HFFc6 (cell line): Measurements from ENCODE around the gene MYOM1. TPM values are rescaled to one million over a fixed set of nuclear protein-coding genes. Genes with fewer than 3 reads are reported as not detected.
"Not testable (repeated sequence)": the region's sequence is repeated elsewhere in the genome, so short reads cannot be mapped to it uniquely, and the experiment has no call there.

Experiments used
- DNase-seq: peaks from one replicate; pipeline ENCODE4 v3.0.0-alpha.2; 2018
- H3K27ac Mint-ChIP-seq: 2 replicates; pipeline ENCODE4 v1.8.0; 2020; ENCODE audit warnings: mild to moderate bottlenecking, mixed read lengths
- H3K27me3 Mint-ChIP-seq: 2 replicates; pipeline ENCODE4 v1.8.0; 2021; ENCODE audit warnings: mild to moderate bottlenecking, moderate library complexity, mixed read lengths; ENCODE audit not compliant: insufficient read depth
- H3K36me3 Mint-ChIP-seq: 2 replicates; pipeline ENCODE4 v1.8.0; 2021; ENCODE audit warnings: low read depth, mixed read lengths
- H3K4me1 Mint-ChIP-seq: 2 replicates; pipeline ENCODE4 v1.8.0; 2020; ENCODE audit warnings: low read depth, mixed read lengths
- H3K4me3 Mint-ChIP-seq: 2 replicates; pipeline ENCODE4 v1.8.0; 2020; ENCODE audit warnings: mild to moderate bottlenecking, moderate library complexity, mixed read lengths
- H3K9me3 Mint-ChIP-seq: 2 replicates; pipeline ENCODE4 v1.8.0; 2020; ENCODE audit warnings: mild to moderate bottlenecking, mixed read lengths
- total RNA-seq, 6 experiments: library from RNA; stranded (reverse); fragmentation: NEBNext Ultra II Directional; extraction: Animal tissue kit (Norgen Biotek cat#: 25700); gene quantifications; 2 replicates in 1 of 6; 3 replicates in 5 of 6; pipeline ENCODE4 v1.2.3, GENCODE V29; 2021
- TF ChIP-seq, protein P1 (sequence below): fragments of 200-600 bp; sonication (generic); IDR thresholded peaks from 2 replicates; pipeline ENCODE4 v1.5.0; 2021; ENCODE audit warnings: antibody characterized with exemption, mild to moderate bottlenecking

Gene MYOM1
- total RNA-seq, 6 experiments from 2014 or later, result 0.03 to 0.14 (median 0.06) TPM; not detected in 2

DNA sequence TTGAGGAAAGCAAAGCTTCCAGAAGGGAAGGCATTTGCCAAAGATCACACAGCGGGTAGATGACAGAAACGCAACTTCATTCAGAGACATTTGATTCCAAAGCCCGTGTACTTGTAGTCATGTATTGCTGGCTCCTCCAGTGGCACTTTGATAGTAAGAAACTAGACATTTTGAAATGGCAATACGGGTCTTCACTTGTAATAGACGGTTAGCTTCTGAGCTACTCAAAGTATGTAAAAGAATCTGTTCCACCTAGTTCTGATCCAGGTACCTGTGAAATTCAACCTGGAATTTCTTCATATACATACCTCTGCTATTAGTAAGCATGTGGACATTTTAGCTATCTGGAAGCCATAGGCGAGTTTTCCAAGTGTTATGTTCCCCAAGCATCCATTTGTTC lies 1.7 kb upstream of the MYOM1 start:
- Mint-ChIP-seq H3K27ac (no peak overlapping the region), H3K4me3 (no peak overlapping the region), H3K27me3 (peaks cover 20% of the 10 kb centered on the region), H3K4me1 (no peaks in the 10 kb centered on the region; the same call in 1 of the 2 replicates), H3K36me3 (no peaks in the 10 kb centered on the region), H3K9me3 (no peaks in the 10 kb centered on the region)
- TF ChIP-seq, protein P1, sequence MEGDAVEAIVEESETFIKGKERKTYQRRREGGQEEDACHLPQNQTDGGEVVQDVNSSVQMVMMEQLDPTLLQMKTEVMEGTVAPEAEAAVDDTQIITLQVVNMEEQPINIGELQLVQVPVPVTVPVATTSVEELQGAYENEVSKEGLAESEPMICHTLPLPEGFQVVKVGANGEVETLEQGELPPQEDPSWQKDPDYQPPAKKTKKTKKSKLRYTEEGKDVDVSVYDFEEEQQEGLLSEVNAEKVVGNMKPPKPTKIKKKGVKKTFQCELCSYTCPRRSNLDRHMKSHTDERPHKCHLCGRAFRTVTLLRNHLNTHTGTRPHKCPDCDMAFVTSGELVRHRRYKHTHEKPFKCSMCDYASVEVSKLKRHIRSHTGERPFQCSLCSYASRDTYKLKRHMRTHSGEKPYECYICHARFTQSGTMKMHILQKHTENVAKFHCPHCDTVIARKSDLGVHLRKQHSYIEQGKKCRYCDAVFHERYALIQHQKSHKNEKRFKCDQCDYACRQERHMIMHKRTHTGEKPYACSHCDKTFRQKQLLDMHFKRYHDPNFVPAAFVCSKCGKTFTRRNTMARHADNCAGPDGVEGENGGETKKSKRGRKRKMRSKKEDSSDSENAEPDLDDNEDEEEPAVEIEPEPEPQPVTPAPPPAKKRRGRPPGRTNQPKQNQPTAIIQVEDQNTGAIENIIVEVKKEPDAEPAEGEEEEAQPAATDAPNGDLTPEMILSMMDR, result no peak
- no peak for DNase-seq

DNA sequence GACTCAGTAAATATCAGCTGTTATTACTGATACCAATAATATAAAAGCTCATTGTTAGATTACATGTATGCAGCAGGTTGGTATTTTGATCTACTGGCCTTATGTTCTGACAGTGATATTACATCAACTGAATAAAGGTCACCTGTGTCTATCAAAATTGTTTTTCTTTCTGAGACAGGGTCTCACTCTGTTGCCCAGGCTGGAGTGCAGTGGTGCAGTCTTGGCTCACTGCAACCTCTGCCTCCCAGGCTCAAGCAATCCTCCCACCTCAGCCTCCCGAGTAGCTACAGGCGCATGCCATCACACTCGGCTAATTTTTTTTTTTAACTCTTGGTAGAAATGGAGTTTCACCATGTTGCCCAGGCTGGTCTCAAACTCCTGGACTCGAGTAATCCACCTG lies 1.1 kb upstream of the MYOM1 start:
- peaks cover 16% of the 10 kb centered on the region for H3K27me3 Mint-ChIP-seq
- not testable (repeated sequence) for DNase-seq, H3K4me1 Mint-ChIP-seq, H3K9me3 Mint-ChIP-seq, H3K4me3 Mint-ChIP-seq, H3K27ac Mint-ChIP-seq, H3K36me3 Mint-ChIP-seq

DNA sequence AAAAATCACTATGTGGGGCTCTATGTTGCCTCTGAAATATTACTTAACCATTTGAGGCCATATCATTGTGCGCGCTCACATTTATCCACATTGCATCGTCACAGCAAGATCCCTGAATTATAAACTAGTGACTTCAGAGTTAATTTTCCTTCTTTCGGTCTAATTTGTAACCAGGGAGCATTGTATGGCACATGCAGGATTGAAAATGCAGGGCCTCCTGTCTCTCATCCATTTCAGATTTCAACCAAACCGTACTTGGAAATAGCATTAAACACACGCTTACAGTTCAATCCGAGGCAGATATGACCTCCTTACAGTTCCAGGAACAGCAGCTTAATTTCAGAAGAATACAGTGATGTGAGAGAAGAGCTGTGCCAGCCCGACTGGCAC lies 532 bp downstream of the MYOM1 start:
- H3K36me3 Mint-ChIP-seq, result no peaks in the 10 kb centered on the region
- no peak overlapping the region for H3K27ac Mint-ChIP-seq
- H3K4me3 Mint-ChIP-seq, result no peak overlapping the region
- H3K27me3 Mint-ChIP-seq, result peaks cover 12% of the 10 kb centered on the region
- no peaks in the 10 kb centered on the region for H3K9me3 Mint-ChIP-seq
- DNase-seq, result no peak
- H3K4me1 Mint-ChIP-seq, result no peaks in the 10 kb centered on the region; the same call in 1 of the 2 replicates
- TF ChIP-seq, protein P1, result no peak

DNA sequence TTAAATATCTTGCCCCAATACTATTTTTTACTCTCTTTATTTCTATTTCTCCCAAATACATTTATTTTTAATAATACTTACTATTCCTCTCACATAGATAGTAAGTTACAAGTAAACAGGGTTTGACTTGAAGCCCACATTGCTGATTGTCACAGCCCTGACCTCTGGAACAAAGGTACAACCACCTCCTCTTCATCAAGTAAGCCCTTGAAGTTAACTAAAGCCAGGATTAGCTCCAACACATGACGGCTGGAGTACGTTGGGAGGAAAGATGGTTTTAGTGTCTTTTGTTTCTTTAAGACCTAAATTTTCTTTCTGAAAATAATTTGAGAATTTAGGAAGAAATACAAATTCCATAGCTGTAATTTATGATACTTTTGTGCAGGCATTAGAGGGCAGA lies 949 bp downstream of the MYOM1 start:
- Mint-ChIP-seq H3K27ac (no peak overlapping the region), H3K9me3 (no peaks in the 10 kb centered on the region), H3K27me3 (peaks cover 12% of the 10 kb centered on the region), H3K4me3 (no peak overlapping the region), H3K4me1 (no peaks in the 10 kb centered on the region; the same call in 1 of the 2 replicates), H3K36me3 (no peaks in the 10 kb centered on the region)
- no peak for DNase-seq
- TF ChIP-seq, protein P1, result no peak

DNA sequence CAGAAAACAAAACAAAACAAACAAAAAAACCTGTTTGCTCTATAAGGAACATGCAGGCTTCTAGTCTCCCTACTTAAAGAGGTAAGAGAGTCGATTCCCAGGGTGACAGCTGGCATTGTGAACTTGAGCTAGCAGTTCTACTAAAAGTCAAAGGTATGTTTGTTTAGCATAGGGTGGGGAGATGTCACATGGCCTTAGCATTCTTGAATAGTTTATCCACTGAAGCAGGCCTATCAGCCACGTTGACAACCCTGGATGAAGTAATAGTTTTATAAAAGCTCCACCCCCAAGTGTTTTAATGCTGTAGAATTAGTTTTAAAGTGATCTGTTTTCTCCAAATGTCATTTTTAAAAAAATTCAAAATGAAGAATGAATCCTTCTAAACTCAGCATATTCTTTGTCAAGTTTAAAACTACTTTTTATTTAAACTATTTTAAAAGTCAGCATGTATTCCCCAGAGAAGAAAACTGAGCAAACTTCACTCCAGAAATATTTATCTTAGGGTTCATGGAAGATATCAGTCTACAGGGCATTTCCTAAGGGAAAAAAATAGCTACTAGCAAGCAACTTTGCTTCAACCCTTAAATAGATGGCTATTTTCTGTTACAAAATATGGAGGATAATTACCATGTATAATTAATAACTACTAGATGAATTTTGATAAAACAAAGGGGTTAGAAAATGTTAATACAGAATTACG lies 1.7 kb downstream of the MYOM1 start:
- H3K4me3 Mint-ChIP-seq, result no peak overlapping the region
- H3K9me3 Mint-ChIP-seq, result no peaks in the 10 kb centered on the region
- H3K27me3 Mint-ChIP-seq, result peaks cover 15% of the 10 kb centered on the region
- TF ChIP-seq, protein P1, result no peak
- H3K4me1 Mint-ChIP-seq, result no peaks in the 10 kb centered on the region; the same call in 1 of the 2 replicates
- no peaks in the 10 kb centered on the region for H3K36me3 Mint-ChIP-seq
- DNase-seq, result no peak
- no peak overlapping the region for H3K27ac Mint-ChIP-seq

DNA sequence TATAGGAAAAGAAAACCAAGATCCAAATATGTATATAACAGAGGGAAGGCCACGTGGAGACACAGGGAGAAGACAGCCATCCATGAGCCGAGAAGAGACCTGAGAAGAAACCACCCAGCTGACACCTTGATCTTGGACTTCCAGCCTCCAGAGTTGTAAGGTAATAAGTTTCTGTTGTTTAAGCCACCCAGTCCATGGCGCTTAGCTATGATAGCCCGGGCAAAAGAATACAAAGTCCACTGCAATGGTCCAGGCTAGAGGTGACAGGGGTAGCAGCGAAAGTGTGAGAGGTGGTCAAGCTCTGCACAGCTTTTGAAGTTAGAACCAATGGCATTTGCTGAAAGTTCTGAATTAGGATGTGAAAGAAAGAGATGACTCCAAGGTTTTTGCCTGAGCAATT lies 2.8 kb downstream of the MYOM1 start:
- Mint-ChIP-seq H3K27me3 (peaks cover 13% of the 10 kb centered on the region), H3K27ac (no peak overlapping the region), H3K9me3 (no peaks in the 10 kb centered on the region), H3K4me1 (peaks cover 2% of the 10 kb centered on the region), H3K4me3 (no peak overlapping the region), H3K36me3 (no peaks in the 10 kb centered on the region)
- TF ChIP-seq, protein P1, result no peak
- DNase-seq, result no peak
